GM23338 (cell line): Measurements from ENCODE around the gene RRP12. TPM values are rescaled to one million over a fixed set of nuclear protein-coding genes. Genes with fewer than 3 reads are reported as not detected.

Source experiments
- ATAC-seq: fragments of 200-7000 bp; cut with Tn5 transposase; 3 replicates; pipeline ENCODE4 v1.9.1; 2020
- DNase-seq: peaks from one replicate; pipeline ENCODE4 v3.0.0-alpha.2; 2015; ENCODE audit warnings: low spot score
- H2AFZ ChIP-seq: fragments of 200-600 bp; sonication (generic); 2 replicates; pipeline ENCODE4 v1.8.0; 2016; ENCODE audit warnings: antibody characterized with exemption, mild to moderate bottlenecking, moderate library complexity
- H3F3A ChIP-seq: fragments of 200-600 bp; sonication (generic); replicated peaks from 2 replicates; pipeline ENCODE4 v1.8.0; 2017; ENCODE audit warnings: antibody characterized with exemption, mixed run types, low read depth
- H3K27ac ChIP-seq: fragments of 200-600 bp; sonication (generic); 2 replicates; pipeline ENCODE4 v1.6.1; 2016; ENCODE audit warnings: low read depth
- H3K27me3 ChIP-seq: fragments of 200-600 bp; sonication (generic); 2 replicates; pipeline ENCODE4 v1.8.0; 2016; ENCODE audit warnings: mild to moderate bottlenecking, mixed run types, moderate library complexity; ENCODE audit not compliant: insufficient read depth
- H3K36me3 ChIP-seq: fragments of 200-600 bp; sonication (generic); 2 replicates; pipeline ENCODE4 v1.8.0; 2016; ENCODE audit warnings: mild to moderate bottlenecking; ENCODE audit not compliant: insufficient read depth
- H3K4me1 ChIP-seq: fragments of 200-600 bp; sonication (generic); 2 replicates; pipeline ENCODE4 v1.8.0; 2016; ENCODE audit warnings: mild to moderate bottlenecking, moderate library complexity; ENCODE audit not compliant: insufficient read depth
- H3K4me2 ChIP-seq: fragments of 200-600 bp; sonication (generic); 2 replicates; pipeline ENCODE4 v1.7.1; 2017; ENCODE audit warnings: mixed run types
- H3K4me3 ChIP-seq: fragments of 200-600 bp; sonication (generic); 2 replicates; pipeline ENCODE4 v1.6.1; 2016; ENCODE audit warnings: mixed run types
- H3K79me2 ChIP-seq: fragments of 200-600 bp; sonication (generic); replicated peaks from 2 replicates; pipeline ENCODE4 v1.8.0; 2017; ENCODE audit warnings: mild to moderate bottlenecking; ENCODE audit not compliant: insufficient read depth
- H3K9me2 ChIP-seq: fragments of 200-600 bp; sonication (generic); 2 replicates; pipeline ENCODE4 v1.8.0; 2017; ENCODE audit not compliant: insufficient read depth
- H4K20me1 ChIP-seq: fragments of 200-600 bp; sonication (generic); replicated peaks from 2 replicates; pipeline ENCODE4 v1.8.0; 2017; ENCODE audit warnings: mild to moderate bottlenecking; ENCODE audit not compliant: insufficient read depth
- H3K27ac Mint-ChIP-seq: 2 replicates; pipeline ENCODE4 v1.8.0; 2020; ENCODE audit warnings: inconsistent platforms, mild to moderate bottlenecking, moderate library complexity, mixed read lengths
- H3K27me3 Mint-ChIP-seq: 3 replicates; pipeline ENCODE4 v1.8.0; 2022; ENCODE audit warnings: low read depth, mild to moderate bottlenecking, moderate library complexity, mixed read lengths, inconsistent platforms; ENCODE audit not compliant: insufficient read depth, poor library complexity
- H3K36me3 Mint-ChIP-seq: 3 replicates; pipeline ENCODE4 v1.8.0; 2021; ENCODE audit warnings: low read depth, mild to moderate bottlenecking, inconsistent platforms, moderate library complexity, mixed read lengths
- H3K4me1 Mint-ChIP-seq: 3 replicates; pipeline ENCODE4 v1.8.0; 2020; ENCODE audit warnings: mild to moderate bottlenecking, inconsistent platforms, mixed read lengths
- H3K4me3 Mint-ChIP-seq: 3 replicates; pipeline ENCODE4 v1.8.0; 2021; ENCODE audit warnings: moderate library complexity, mild to moderate bottlenecking, inconsistent platforms, mixed read lengths
- H3K9me3 Mint-ChIP-seq: 3 replicates; pipeline ENCODE4 v1.8.0; 2020; ENCODE audit warnings: moderate library complexity, mild to moderate bottlenecking, inconsistent platforms, mixed read lengths
- CREB1 ChIP-seq: fragments of 250-450 bp; sonication (Bioruptor Pico); IDR thresholded peaks from 2 replicates; pipeline ENCODE4 v1.5.0; 2020; ENCODE audit warnings: low read depth, mild to moderate bottlenecking, moderate library complexity
- CTCF ChIP-seq, 2 experiments: fragments of 200-600 bp in 1 of 2; sonication (generic) in 1 of 2; conservative IDR thresholded peaks; 2 replicates each; pipeline versions ENCODE4 v1.5.1 to v1.6.1; 2016 to 2017; ENCODE audit warnings: antibody characterized with exemption in 2 of 2, low read depth in 2 of 2, mild to moderate bottlenecking in 2 of 2, moderate library complexity in 1 of 2
- ETS1 ChIP-seq: IDR thresholded peaks from 2 replicates; pipeline ENCODE4 v1.6.1; 2016; ENCODE audit warnings: antibody characterized with exemption
- EZH2 ChIP-seq: fragments of 200-600 bp; sonication (generic); IDR thresholded peaks from one replicate; pipeline ENCODE4 v1.8.0; 2017; ENCODE audit warnings: antibody characterized with exemption, mild to moderate bottlenecking, low read depth; ENCODE audit not compliant: unreplicated experiment
- EZH2phosphoT487 ChIP-seq: fragments of 200-600 bp; sonication (generic); IDR thresholded peaks from one replicate; pipeline ENCODE4 v1.8.1; 2018; ENCODE audit warnings: antibody characterized with exemption; ENCODE audit not compliant: unreplicated experiment
- JUNB ChIP-seq: IDR thresholded peaks from one replicate; pipeline ENCODE4 v1.6.1; 2016; ENCODE audit warnings: antibody characterized with exemption; ENCODE audit not compliant: unreplicated experiment
- NANOG ChIP-seq: IDR thresholded peaks from 2 replicates; pipeline ENCODE4 v1.6.1; 2016; ENCODE audit warnings: antibody characterized with exemption, borderline replicate concordance
- POLR2AphosphoS5 ChIP-seq: IDR thresholded peaks from 2 replicates; pipeline ENCODE4 v1.6.1; 2016; ENCODE audit warnings: antibody characterized with exemption, low read depth
- REST ChIP-seq: IDR thresholded peaks from one replicate; pipeline ENCODE4 v1.6.1; 2018; ENCODE audit warnings: antibody characterized with exemption; ENCODE audit not compliant: unreplicated experiment
- STAT1 ChIP-seq: IDR thresholded peaks from one replicate; pipeline ENCODE4 v1.6.1; 2016; ENCODE audit warnings: antibody characterized with exemption; ENCODE audit not compliant: unreplicated experiment
- ZNF114 ChIP-seq: fragments of 250-450 bp; sonication (Bioruptor Pico); IDR thresholded peaks from 2 replicates; pipeline ENCODE4 v1.5.0; 2020; ENCODE audit warnings: mild to moderate bottlenecking, moderate library complexity
- ZNF331 ChIP-seq: fragments of 250-450 bp; sonication (Bioruptor Pico); IDR thresholded peaks from 2 replicates; pipeline ENCODE4 v1.5.0; 2020; ENCODE audit warnings: low read depth, mild to moderate bottlenecking, moderate library complexity
- polyA plus RNA-seq: library from polyadenylated mRNA; unstranded; fragments of >200 nt; fragmentation: Nextera tagmentation; extraction: Ambion mirVana; gene quantifications from 2 replicates; pipeline ENCODE4 v1.2.1, GENCODE V29; 2016
- total RNA-seq: library from RNA; depleted of rRNA; stranded (reverse); fragments of >200 nt; shearing (Covaris generic); gene quantifications from 2 replicates; pipeline ENCODE4 v1.2.3, GENCODE V29; 2014

RRP12 gene
- total and polyA plus RNA-seq, 2 experiments from 2014 or later, result 53.4 to 62.6 TPM

- TF ChIP-seq REST (no peak), ZNF114 (no peak), EZH2 (no peak), CREB1 (CRISPR knock-in tag) (no peak), JUNB (no peak), EZH2phosphoT487 (no peak), ETS1 (no peak), POLR2AphosphoS5 (no peak), CTCF (conservative IDR thresholded peaks at IDR 0.05; ENCODE audit: low read depth in 2 of 2) (no peak), NANOG (no peak)
Measured at GRCh38 chr10:97325754-97326153, 75.4 kb downstream of the RRP12 start (continued).

- no peaks in the 10 kb centered on the region for H3K9me3 Mint-ChIP-seq
- peaks cover 44% of the 10 kb centered on the region for H3K4me1 ChIP-seq
- no peaks in the 10 kb centered on the region for H3K36me3 Mint-ChIP-seq
- peaks cover 39% of the 10 kb centered on the region for H3K4me1 Mint-ChIP-seq
- H3F3A ChIP-seq, result peaks cover 28% of the 10 kb centered on the region
- H3K27me3 ChIP-seq, result peaks cover 28% of the 10 kb centered on the region
- no peak overlapping the region for H3K27ac Mint-ChIP-seq
- no peak overlapping the region for H3K4me2 ChIP-seq
- no peak overlapping the region for H3K4me3 ChIP-seq
- peaks cover 6% of the 10 kb centered on the region for H4K20me1 ChIP-seq
- peaks cover 38% of the 10 kb centered on the region for H3K27me3 Mint-ChIP-seq
- no peaks in the 10 kb centered on the region for H3K36me3 ChIP-seq
- ATAC-seq, result no peak
- H2AFZ ChIP-seq, result no peak overlapping the region
- H3K27ac ChIP-seq, result no peak overlapping the region
- DNase-seq, result no peak
- H3K4me3 Mint-ChIP-seq, result no peak overlapping the region
- H3K9me2 ChIP-seq, result no peaks in the 10 kb centered on the region
- 0 out of 2 replicates have a peak, but pooled peaks cover 2% of the 10 kb centered on the region for H3K79me2 ChIP-seq
- TF ChIP-seq ZNF331 (CRISPR knock-in tag) (no peak), STAT1 (no peak), EZH2 (no peak), POLR2AphosphoS5 (no peak), ETS1 (no peak), EZH2phosphoT487 (no peak)
Measured at GRCh38 chr10:97323501-97323900, 77.6 kb downstream of the RRP12 start.
